Lower lobe of right lung (tissue), 2 donors: ENCODE results near the gene MAOA. TPM values are rescaled to one million over a fixed set of nuclear protein-coding genes. Genes with fewer than 3 reads are reported as not detected.

Experiments
- ATAC-seq, 2 donors: fragments of 200-7000 bp; cut with Tn5 transposase; one replicate each; pipeline ENCODE4 v1.9.1; 2020 to 2022; ENCODE audit warnings: mild to moderate bottlenecking in 2 of 2, moderate library complexity in 2 of 2
- DNase-seq: peaks from one replicate; pipeline ENCODE4 v3.0.0-alpha.2; 2020
- H3K27ac ChIP-seq: fragments of 200-600 bp; one replicate; pipeline ENCODE4 v1.8.0; 2022
- H3K27me3 ChIP-seq: fragments of 200-600 bp; one replicate; pipeline ENCODE4 v1.8.0; 2022; ENCODE audit warnings: low read depth
- H3K36me3 ChIP-seq: fragments of 200-600 bp; one replicate; pipeline ENCODE4 v1.8.0; 2022; ENCODE audit warnings: mild to moderate bottlenecking
- H3K4me1 ChIP-seq: fragments of 200-600 bp; one replicate; pipeline ENCODE4 v1.8.0; 2022
- H3K4me3 ChIP-seq: fragments of 200-600 bp; one replicate; pipeline ENCODE4 v1.8.0; 2022; ENCODE audit warnings: mild to moderate bottlenecking
- H3K9me3 ChIP-seq: fragments of 200-600 bp; one replicate; pipeline ENCODE4 v1.8.0; 2022
- intact Hi-C: fragments of 100-400 bp; cut with DNase I; formaldehyde crosslinking; loops from one replicate; pipeline ENCODE4 v1.11.0; 2022
- total RNA-seq: library from RNA; stranded (reverse); fragmentation: NEBNext Ultra II Directional; extraction: Animal tissue kit (Norgen Biotek cat#: 25700); gene quantifications from one replicate; pipeline ENCODE4 v1.2.1, GENCODE V29; 2021
- TF ChIP-seq, protein P1 (sequence below): fragments of 200-600 bp; IDR thresholded peaks from one replicate; pipeline ENCODE4 v1.8.0; 2022; ENCODE audit warnings: antibody characterized with exemption, mild to moderate bottlenecking
- donor health status: DM: no; HTN: yes; CAD: no; lungs with severe emphysema.

The MAOA gene
- total RNA-seq, 1 donor from 2014 or later: 159 TPM

DNA sequence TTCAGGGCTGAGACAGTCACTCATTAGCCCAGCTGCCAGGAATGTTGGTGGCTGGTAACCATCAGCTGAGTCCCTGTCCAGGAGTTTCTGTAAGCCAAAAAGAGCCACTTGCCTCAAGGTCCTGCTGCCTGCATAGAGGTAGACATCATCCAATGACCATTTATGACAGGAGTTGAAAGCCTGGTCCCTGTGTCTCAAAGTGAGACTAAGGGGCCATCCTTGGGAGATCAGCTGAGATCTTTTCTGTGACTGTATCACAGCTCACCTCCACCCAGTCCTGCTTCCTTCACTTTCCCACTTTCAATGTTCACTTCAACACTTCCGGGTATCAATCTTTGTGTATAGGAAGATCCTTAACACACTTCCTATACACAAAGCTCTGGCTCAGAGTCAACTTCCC is 28.4 kb upstream of the MAOA start:
- TF ChIP-seq, protein P1, sequence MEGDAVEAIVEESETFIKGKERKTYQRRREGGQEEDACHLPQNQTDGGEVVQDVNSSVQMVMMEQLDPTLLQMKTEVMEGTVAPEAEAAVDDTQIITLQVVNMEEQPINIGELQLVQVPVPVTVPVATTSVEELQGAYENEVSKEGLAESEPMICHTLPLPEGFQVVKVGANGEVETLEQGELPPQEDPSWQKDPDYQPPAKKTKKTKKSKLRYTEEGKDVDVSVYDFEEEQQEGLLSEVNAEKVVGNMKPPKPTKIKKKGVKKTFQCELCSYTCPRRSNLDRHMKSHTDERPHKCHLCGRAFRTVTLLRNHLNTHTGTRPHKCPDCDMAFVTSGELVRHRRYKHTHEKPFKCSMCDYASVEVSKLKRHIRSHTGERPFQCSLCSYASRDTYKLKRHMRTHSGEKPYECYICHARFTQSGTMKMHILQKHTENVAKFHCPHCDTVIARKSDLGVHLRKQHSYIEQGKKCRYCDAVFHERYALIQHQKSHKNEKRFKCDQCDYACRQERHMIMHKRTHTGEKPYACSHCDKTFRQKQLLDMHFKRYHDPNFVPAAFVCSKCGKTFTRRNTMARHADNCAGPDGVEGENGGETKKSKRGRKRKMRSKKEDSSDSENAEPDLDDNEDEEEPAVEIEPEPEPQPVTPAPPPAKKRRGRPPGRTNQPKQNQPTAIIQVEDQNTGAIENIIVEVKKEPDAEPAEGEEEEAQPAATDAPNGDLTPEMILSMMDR: no peak
- intact Hi-C loops: no loop called here
- no peaks in the 10 kb centered on the region for H3K36me3 ChIP-seq
- no peak for ATAC-seq
- H3K4me1 ChIP-seq: no peaks in the 10 kb centered on the region
- H3K27me3 ChIP-seq: no peaks in the 10 kb centered on the region
- no peak overlapping the region for H3K27ac ChIP-seq
- H3K4me3 ChIP-seq: no peak overlapping the region
- H3K9me3 ChIP-seq: no peaks in the 10 kb centered on the region
- DNase-seq: no peak

DNA sequence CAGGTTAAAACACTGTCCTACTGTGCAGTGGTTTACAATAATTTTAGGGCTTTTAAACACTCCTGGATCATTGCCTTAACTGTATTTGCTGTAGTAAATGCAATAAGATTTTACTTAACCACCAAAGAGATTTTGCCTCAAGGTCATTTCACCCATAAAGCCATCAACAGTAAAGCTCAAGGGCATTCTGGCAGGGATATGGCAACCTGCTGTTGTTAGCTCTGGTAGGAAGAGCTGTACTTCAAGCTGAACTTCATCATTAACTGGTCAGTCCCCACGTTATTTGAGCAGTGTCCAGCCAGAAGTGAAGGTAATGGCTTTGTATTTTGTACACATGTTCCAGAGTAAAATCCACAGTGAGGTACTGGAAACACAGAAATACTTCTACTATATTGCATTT is 26.9 kb upstream of the MAOA start:
- Histone ChIP-seq H3K27me3 (no peaks in the 10 kb centered on the region), H3K36me3 (no peaks in the 10 kb centered on the region), H3K27ac (no peak overlapping the region), H3K4me1 (no peaks in the 10 kb centered on the region), H3K4me3 (no peak overlapping the region), H3K9me3 (no peaks in the 10 kb centered on the region)
- intact Hi-C loops: no loop called here
- ATAC-seq (no peak), DNase-seq (no peak)
- TF ChIP-seq, protein P1: no peak

GRCh38 chrX:43631841-43632240 is 24.3 kb upstream of the MAOA start:
- TF ChIP-seq, protein P1: no peak
- ATAC-seq (no peak), DNase-seq (no peak)
- no peaks in the 10 kb centered on the region for H3K4me1 ChIP-seq
- H3K27ac ChIP-seq: no peak overlapping the region
- H3K9me3 ChIP-seq: no peaks in the 10 kb centered on the region
- intact Hi-C loops: no loop called here
- H3K27me3 ChIP-seq: no peaks in the 10 kb centered on the region
- H3K4me3 ChIP-seq: no peak overlapping the region
- H3K36me3 ChIP-seq: no peaks in the 10 kb centered on the region

DNA sequence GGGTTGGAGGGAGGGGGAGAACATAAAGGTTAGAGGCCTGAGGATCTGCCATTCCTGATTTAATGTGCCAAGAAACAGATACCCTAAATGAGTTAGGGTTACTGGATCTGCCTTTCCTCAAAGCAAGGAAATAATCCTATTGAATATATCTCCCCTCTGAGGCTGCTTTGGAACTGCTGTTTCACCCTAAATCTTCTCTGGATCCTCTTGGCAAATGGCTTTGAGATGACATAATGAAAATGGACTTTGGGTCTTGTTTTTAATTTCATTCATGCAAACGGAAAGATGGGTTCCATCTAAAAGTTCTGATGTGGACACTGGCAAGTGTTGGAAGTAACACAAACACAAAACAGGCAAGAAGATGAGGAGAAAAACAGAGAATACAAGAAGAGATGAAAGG is 23.0 kb upstream of the MAOA start:
- Histone ChIP-seq H3K27ac (no peak overlapping the region), H3K27me3 (no peaks in the 10 kb centered on the region), H3K4me1 (no peaks in the 10 kb centered on the region), H3K4me3 (no peak overlapping the region), H3K36me3 (no peaks in the 10 kb centered on the region), H3K9me3 (no peaks in the 10 kb centered on the region)
- DNase-seq (no peak), ATAC-seq (no peak)
- TF ChIP-seq, protein P1: no peak
- intact Hi-C loops: no loop called here

- H3K36me3 ChIP-seq: no peaks in the 10 kb centered on the region
- H3K4me1 ChIP-seq: no peaks in the 10 kb centered on the region
- TF ChIP-seq, protein P1: no peak
- no peak overlapping the region for H3K27ac ChIP-seq
- ATAC-seq (no peak), DNase-seq (no peak)
- intact Hi-C loops: no loop called here
- no peaks in the 10 kb centered on the region for H3K9me3 ChIP-seq
- no peak overlapping the region for H3K4me3 ChIP-seq
- no peaks in the 10 kb centered on the region for H3K27me3 ChIP-seq
These were observed 22.3 kb upstream of the MAOA start for GRCh38 chrX:43633757-43634156.

DNA sequence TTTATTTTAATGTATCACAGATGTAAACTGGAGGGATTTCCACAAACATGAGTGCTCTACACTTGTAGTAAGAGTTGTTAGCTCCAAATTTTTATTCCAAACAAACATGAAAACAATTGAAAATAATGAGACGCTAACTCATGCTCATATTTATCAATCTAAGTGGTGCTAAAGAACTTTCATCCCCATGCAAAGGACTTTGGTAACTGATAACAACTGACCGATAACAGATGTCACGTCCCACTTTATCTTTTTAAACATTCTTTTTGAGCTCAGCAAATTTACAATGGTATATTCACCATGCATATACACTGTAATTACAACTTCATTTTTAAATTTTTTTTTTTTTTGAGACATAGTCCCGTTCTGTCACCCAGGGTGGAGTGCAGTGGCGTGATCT is 15.6 kb upstream of the MAOA start:
- Histone ChIP-seq H3K4me1 (peaks cover 6% of the 10 kb centered on the region), H3K4me3 (no peak overlapping the region), H3K36me3 (no peaks in the 10 kb centered on the region), H3K27me3 (no peaks in the 10 kb centered on the region), H3K9me3 (no peaks in the 10 kb centered on the region), H3K27ac (no peak overlapping the region)
- intact Hi-C loops: no loop called here
- ATAC-seq (no peak), DNase-seq (no peak)
- TF ChIP-seq, protein P1: no peak
